Lung (tissue), 12 donors: ENCODE data around the gene ECM1. TPM values are rescaled to one million over a fixed set of nuclear protein-coding genes. Genes with fewer than 3 reads are reported as not detected.

ENCODE experiments used
- ATAC-seq: fragments of 200-7000 bp; cut with Tn5 transposase; one replicate; pipeline ENCODE4 v1.9.1; 2020; ENCODE audit warnings: moderate number of reproducible peaks; ENCODE audit not compliant: insufficient read depth, low FRiP score
- DNase-seq, 3 donors: peaks; one replicate each; pipeline ENCODE4 v3.0.0-alpha.2; 2013 to 2017
- H3K27ac ChIP-seq, 2 donors: one replicate each; pipeline ENCODE4 v1.5.1; 2013; ENCODE audit warnings: mild to moderate bottlenecking in 2 of 2, moderate library complexity in 2 of 2, control low read depth in 1 of 2, inconsistent platforms in 1 of 2, low read depth in 1 of 2, low read length in 1 of 2
- H3K27me3 ChIP-seq, 3 donors: one replicate each; pipeline ENCODE4 v1.5.1; 2013; ENCODE audit warnings: low read length in 2 of 3; ENCODE audit not compliant: control insufficient read depth in 3 of 3, insufficient read depth in 3 of 3
- H3K36me3 ChIP-seq, 4 donors: one replicate each; pipeline ENCODE4 v1.5.1; 2013; ENCODE audit warnings: low read length in 4 of 4, mild to moderate bottlenecking in 1 of 4, moderate library complexity in 1 of 4; ENCODE audit not compliant: control insufficient read depth in 4 of 4, insufficient read depth in 4 of 4
- H3K4me1 ChIP-seq, 5 donors: one replicate each; pipeline ENCODE4 v1.5.1; 2013; ENCODE audit warnings: low read length in 5 of 5, mild to moderate bottlenecking in 2 of 5, moderate library complexity in 1 of 5; ENCODE audit not compliant: control insufficient read depth in 5 of 5, insufficient read depth in 5 of 5
- H3K4me3 ChIP-seq: one replicate; pipeline ENCODE4 v1.5.1; 2013; ENCODE audit warnings: mild to moderate bottlenecking, control low read depth, moderate library complexity
- H3K9ac ChIP-seq, 2 donors: one replicate each; pipeline ENCODE4 v1.5.1; 2013; ENCODE audit warnings: low read length in 2 of 2, control low read depth in 1 of 2; ENCODE audit not compliant: insufficient read depth in 1 of 2
- H3K9me3 ChIP-seq, 4 donors: one replicate each; pipeline ENCODE4 v1.5.1; 2013; ENCODE audit warnings: low read length in 3 of 4, mild to moderate bottlenecking in 1 of 4, moderate library complexity in 1 of 4; ENCODE audit not compliant: control insufficient read depth in 4 of 4, insufficient read depth in 3 of 4
- CTCF ChIP-seq: IDR thresholded peaks from 2 replicates; pipeline ENCODE4 v1.5.1; 2012; ENCODE audit warnings: mild to moderate bottlenecking; ENCODE audit errors: control extremely low read depth, extremely low read depth
- WGBS, 2 donors: extraction: QIAGEN DNeasy Blood & Tissue Kit; methylation state at CpG; one replicate each; pipeline ENCODE4 v1.1.7; 2013; 5-methylcytosine and 5-hydroxymethylcytosine counted together
- polyA plus RNA-seq, 2 donors: library from polyadenylated mRNA; stranded (reverse); fragments of 200-250 nt; gene quantifications; one replicate each; pipeline ENCODE4 v1.2.1, GENCODE V29; 2013
- total RNA-seq, 2 donors: library from RNA; depleted of rRNA in 1 of 2; stranded (reverse); fragments of >200 nt in 1 of 2; gene quantifications; one replicate each; pipeline ENCODE4 v1.2.1, GENCODE V29; 2014 to 2021
- donor health status: control.
- donor health status: control.
- donor health status: Bipolar disorder and iron deficiency.
- donor health status: healthy.
- donor health status: DM: yes; HTN: yes; CAD: no.

Gene ECM1
- total and polyA plus RNA-seq, 4 donors = 1.2 to 20.0 (median 10.7) TPM

GRCh38 chr1:150469291-150469690 is 38.6 kb upstream of the ECM1 start:
- Histone ChIP-seq H3K27ac (no peak overlapping the region), H3K9me3 (no peaks in the 10 kb centered on the region), H3K4me3 (no peak overlapping the region), H3K9ac (no peak overlapping the region), H3K36me3 (peaks cover 22 to 39% (median 30%) of the 10 kb centered on the region in 4 donors), H3K4me1 (no peaks in the 10 kb centered on the region), H3K27me3 (no peaks in the 10 kb centered on the region)
- no peak for ATAC-seq
- 87 to 90% methylated on average over 1 of the region's 1 CpG for WGBS, 2 donors
- no peak for DNase-seq
- no peak for TF ChIP-seq CTCF

GRCh38 chr1:150472601-150473200 is 35.2 kb upstream of the ECM1 start:
- Histone ChIP-seq H3K27ac (no peak overlapping the region), H3K9ac (no peak overlapping the region), H3K4me3 (no peak overlapping the region), H3K36me3 (peaks cover 14 to 28% (median 25%) of the 10 kb centered on the region in 4 donors), H3K4me1 (peaks cover 0 to 3% (median under 1%) of the 10 kb centered on the region in 5 donors), H3K27me3 (no peaks in the 10 kb centered on the region), H3K9me3 (no peaks in the 10 kb centered on the region)
- 93 to 94% methylated on average over 10 of the region's 10 CpGs for WGBS, 2 donors
- no peak for TF ChIP-seq CTCF
- DNase-seq (no peak), ATAC-seq (no peak)

GRCh38 chr1:150473659-150474058 is 34.2 kb upstream of the ECM1 start:
- peaks cover 0 to 8% (median 3%) of the 10 kb centered on the region in 5 donors for H3K4me1 ChIP-seq
- H3K27ac ChIP-seq = no peak overlapping the region
- no peaks in the 10 kb centered on the region for H3K27me3 ChIP-seq
- no peak for ATAC-seq
- no peak for TF ChIP-seq CTCF
- 58 to 81% methylated on average over 4 of the region's 4 CpGs for WGBS, 2 donors
- DNase-seq = no peak
- peaks cover 14 to 28% (median 25%) of the 10 kb centered on the region in 4 donors for H3K36me3 ChIP-seq
- H3K9me3 ChIP-seq = no peaks in the 10 kb centered on the region
- H3K4me3 ChIP-seq = no peak overlapping the region
- H3K9ac ChIP-seq = no peak overlapping the region

GRCh38 chr1:150474869-150475268 is 33.0 kb upstream of the ECM1 start:
- Histone ChIP-seq H3K36me3 (peaks cover 14 to 28% (median 25%) of the 10 kb centered on the region in 4 donors), H3K4me1 (peaks cover 0 to 8% (median 3%) of the 10 kb centered on the region in 5 donors), H3K27ac (no peak overlapping the region), H3K4me3 (no peak overlapping the region), H3K27me3 (no peaks in the 10 kb centered on the region), H3K9ac (no peak overlapping the region), H3K9me3 (no peaks in the 10 kb centered on the region)
- ATAC-seq (no peak), DNase-seq (no peak)
- 79 to 80% methylated on average over 4 of the region's 4 CpGs for WGBS, 2 donors
- TF ChIP-seq CTCF = no peak
